ENCODE results near the gene THUMPD3.

Gene THUMPD3

GRCh38 chr3:9415485-9416138 is 52.8 kb downstream of the THUMPD3 start:
- no peaks in the 10 kb centered on the region for H3K27me3 ChIP-seq (ENCODE audit: control insufficient read depth, insufficient read depth, low read length)
- no peak overlapping the region for H3K4me3 ChIP-seq (ENCODE audit: low read length)
- no peaks in the 10 kb centered on the region for H3K36me3 ChIP-seq (ENCODE audit: control insufficient read depth, insufficient read depth, low read length)
- H3K9ac ChIP-seq (ENCODE audit: low read length), result peak overlapping the region; percentile 25
- no peaks in the 10 kb centered on the region for H3K9me3 ChIP-seq (ENCODE audit: control insufficient read depth, low read length)
- H3K4me1 ChIP-seq (ENCODE audit: control insufficient read depth, insufficient read depth, low read length), result peaks cover 15% of the 10 kb centered on the region

GRCh38 chr3:9416139-9416780 is 53.4 kb downstream of the THUMPD3 start:
- H3K4me1 ChIP-seq (ENCODE audit: control insufficient read depth, insufficient read depth, low read length), result peaks cover 15% of the 10 kb centered on the region
- H3K9me3 ChIP-seq (ENCODE audit: control insufficient read depth, low read length), result no peaks in the 10 kb centered on the region
- H3K36me3 ChIP-seq (ENCODE audit: control insufficient read depth, insufficient read depth, low read length), result no peaks in the 10 kb centered on the region
- H3K9ac ChIP-seq (ENCODE audit: low read length), result peak overlapping the region; percentile 25
- H3K27me3 ChIP-seq (ENCODE audit: control insufficient read depth, insufficient read depth, low read length), result no peaks in the 10 kb centered on the region
- H3K4me3 ChIP-seq (ENCODE audit: low read length), result no peak overlapping the region

- H3K9me3 ChIP-seq (ENCODE audit: control insufficient read depth, low read length), result no peaks in the 10 kb centered on the region
- H3K27me3 ChIP-seq (ENCODE audit: control insufficient read depth, insufficient read depth, low read length), result no peaks in the 10 kb centered on the region
- H3K4me3 ChIP-seq (ENCODE audit: low read length), result no peak overlapping the region
- peaks cover 26% of the 10 kb centered on the region for H3K4me1 ChIP-seq (ENCODE audit: control insufficient read depth, insufficient read depth, low read length)
- no peak overlapping the region for H3K9ac ChIP-seq (ENCODE audit: low read length)
- no peaks in the 10 kb centered on the region for H3K36me3 ChIP-seq (ENCODE audit: control insufficient read depth, insufficient read depth, low read length)
Observed at GRCh38 chr3:9420850-9421549, 58.1 kb downstream of the THUMPD3 start.

- Histone ChIP-seq H3K9me3 (ENCODE audit: control insufficient read depth, low read length) (no peaks in the 10 kb centered on the region), H3K9ac (ENCODE audit: low read length) (no peak overlapping the region), H3K36me3 (ENCODE audit: control insufficient read depth, insufficient read depth, low read length) (peaks cover 4% of the 10 kb centered on the region), H3K4me1 (ENCODE audit: control insufficient read depth, insufficient read depth, low read length) (peaks cover 20% of the 10 kb centered on the region), H3K27me3 (ENCODE audit: control insufficient read depth, insufficient read depth, low read length) (no peaks in the 10 kb centered on the region), H3K4me3 (ENCODE audit: low read length) (no peak overlapping the region)
Observed at GRCh38 chr3:9422712-9423424, 60.0 kb downstream of the THUMPD3 start.

- H3K27me3 ChIP-seq (ENCODE audit: control insufficient read depth, insufficient read depth, low read length), result no peaks in the 10 kb centered on the region
- peaks cover 13% of the 10 kb centered on the region for H3K36me3 ChIP-seq (ENCODE audit: control insufficient read depth, insufficient read depth, low read length)
- H3K4me3 ChIP-seq (ENCODE audit: low read length), result no peak overlapping the region
- H3K4me1 ChIP-seq (ENCODE audit: control insufficient read depth, insufficient read depth, low read length), result peaks cover 4% of the 10 kb centered on the region
- no peak overlapping the region for H3K9ac ChIP-seq (ENCODE audit: low read length)
- no peaks in the 10 kb centered on the region for H3K9me3 ChIP-seq (ENCODE audit: control insufficient read depth, low read length)
Observed at GRCh38 chr3:9428411-9428810, 65.6 kb downstream of the THUMPD3 start.

GRCh38 chr3:9430733-9431132 is 67.9 kb downstream of the THUMPD3 start:
- Histone ChIP-seq H3K27me3 (ENCODE audit: control insufficient read depth, insufficient read depth, low read length) (no peaks in the 10 kb centered on the region), H3K9ac (ENCODE audit: low read length) (no peak overlapping the region), H3K36me3 (ENCODE audit: control insufficient read depth, insufficient read depth, low read length) (peaks cover 21% of the 10 kb centered on the region), H3K4me1 (ENCODE audit: control insufficient read depth, insufficient read depth, low read length) (no peaks in the 10 kb centered on the region), H3K9me3 (ENCODE audit: control insufficient read depth, low read length) (no peaks in the 10 kb centered on the region), H3K4me3 (ENCODE audit: low read length) (no peak overlapping the region)

GRCh38 chr3:9433627-9434521 is 71.0 kb downstream of the THUMPD3 start:
- Histone ChIP-seq H3K9me3 (ENCODE audit: control insufficient read depth, low read length) (no peaks in the 10 kb centered on the region), H3K4me3 (ENCODE audit: low read length) (no peak overlapping the region), H3K27me3 (ENCODE audit: control insufficient read depth, insufficient read depth, low read length) (no peaks in the 10 kb centered on the region), H3K4me1 (ENCODE audit: control insufficient read depth, insufficient read depth, low read length) (no peaks in the 10 kb centered on the region), H3K36me3 (ENCODE audit: control insufficient read depth, insufficient read depth, low read length) (peaks cover 15% of the 10 kb centered on the region), H3K9ac (ENCODE audit: low read length) (no peak overlapping the region)

- Histone ChIP-seq H3K4me1 (ENCODE audit: control insufficient read depth, insufficient read depth, low read length) (no peaks in the 10 kb centered on the region), H3K9me3 (ENCODE audit: control insufficient read depth, low read length) (no peaks in the 10 kb centered on the region), H3K36me3 (ENCODE audit: control insufficient read depth, insufficient read depth, low read length) (peaks cover 8% of the 10 kb centered on the region), H3K9ac (ENCODE audit: low read length) (no peak overlapping the region), H3K4me3 (ENCODE audit: low read length) (no peak overlapping the region), H3K27me3 (ENCODE audit: control insufficient read depth, insufficient read depth, low read length) (no peaks in the 10 kb centered on the region)
Observed at GRCh38 chr3:9435316-9435715, 72.5 kb downstream of the THUMPD3 start.

All from mucosa of stomach (tissue), 1 donor.